ENCODE data around the gene SLC9A3.

DNA sequence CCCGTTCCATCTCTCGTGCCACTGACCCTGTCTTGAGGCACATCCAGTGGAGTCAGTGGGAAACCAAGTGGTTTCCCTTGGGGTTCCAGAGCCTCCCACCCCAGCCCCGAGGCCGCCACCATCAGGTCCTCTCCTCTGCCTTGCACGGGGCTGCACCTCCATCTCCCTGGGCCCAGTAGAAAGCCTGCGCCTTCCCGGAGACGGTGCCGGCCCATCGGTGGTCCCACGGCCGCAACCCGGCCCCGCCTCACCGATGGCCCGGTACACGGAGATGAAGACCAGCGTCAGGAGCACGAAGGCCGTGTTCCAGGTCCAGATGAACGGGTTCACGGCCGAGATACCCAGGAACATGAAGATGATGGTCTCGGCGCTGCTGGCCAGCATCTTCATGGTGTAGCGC lies 41.2 kb downstream of the SLC9A3 start:
- TF ChIP-seq, protein P1, sequence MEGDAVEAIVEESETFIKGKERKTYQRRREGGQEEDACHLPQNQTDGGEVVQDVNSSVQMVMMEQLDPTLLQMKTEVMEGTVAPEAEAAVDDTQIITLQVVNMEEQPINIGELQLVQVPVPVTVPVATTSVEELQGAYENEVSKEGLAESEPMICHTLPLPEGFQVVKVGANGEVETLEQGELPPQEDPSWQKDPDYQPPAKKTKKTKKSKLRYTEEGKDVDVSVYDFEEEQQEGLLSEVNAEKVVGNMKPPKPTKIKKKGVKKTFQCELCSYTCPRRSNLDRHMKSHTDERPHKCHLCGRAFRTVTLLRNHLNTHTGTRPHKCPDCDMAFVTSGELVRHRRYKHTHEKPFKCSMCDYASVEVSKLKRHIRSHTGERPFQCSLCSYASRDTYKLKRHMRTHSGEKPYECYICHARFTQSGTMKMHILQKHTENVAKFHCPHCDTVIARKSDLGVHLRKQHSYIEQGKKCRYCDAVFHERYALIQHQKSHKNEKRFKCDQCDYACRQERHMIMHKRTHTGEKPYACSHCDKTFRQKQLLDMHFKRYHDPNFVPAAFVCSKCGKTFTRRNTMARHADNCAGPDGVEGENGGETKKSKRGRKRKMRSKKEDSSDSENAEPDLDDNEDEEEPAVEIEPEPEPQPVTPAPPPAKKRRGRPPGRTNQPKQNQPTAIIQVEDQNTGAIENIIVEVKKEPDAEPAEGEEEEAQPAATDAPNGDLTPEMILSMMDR (IDR thresholded peaks at IDR 0.05): no peak
- no peak for TF ChIP-seq EP300 (IDR thresholded peaks at IDR 0.05)
- no peak for TF ChIP-seq POLR2AphosphoS5 (IDR thresholded peaks at IDR 0.05)
